ENCODE measurements around the gene SV2B.

- TF ChIP-seq CTCF (IDR thresholded peaks at IDR 0.05; ENCODE audit: insufficient read depth, low read length, poor library complexity, severe bottlenecking), result no peak
- TF ChIP-seq EZH2phosphoT487 (conservative IDR thresholded peaks at IDR 0.05; ENCODE audit: low read length), result no peak
Observed at GRCh38 chr15:91135201-91136130, 35.4 kb downstream of the SV2B start.

Measured in SU-DHL-6 (cell line).